Caco-2 (cell line): Measurements from ENCODE around the gene LDAH. TPM values are rescaled to one million over a fixed set of nuclear protein-coding genes. Genes with fewer than 3 reads are reported as not detected.

ENCODE experiments used
- BruUV-seq: library from RNA; stranded (reverse); fragments of 400-500 nt; replicated peaks from 2 replicates; lab custom pipeline; 2021; lab: Mats Ljungman, UMichigan
- CTCF ChIA-PET: fragments of 300-600 bp; sonication (Branson Sonifier 250); formaldehyde crosslinking; loops from one replicate; lab custom pipeline; 2022; ENCODE audit warnings: antibody characterized with exemption; lab: Charles Lee
- POLR2A ChIA-PET: fragments of 300-600 bp; sonication (Branson Sonifier 250); formaldehyde crosslinking; loops from one replicate; lab custom pipeline; 2022; ENCODE audit warnings: antibody characterized with exemption; lab: Charles Lee
- DNase-seq, 2 experiments: peaks; one replicate each; pipeline versions ENCODE4 v3.0.0 to v3.0.0-alpha.2; 2020 to 2022
- H3K27me3 ChIP-seq: replicated peaks from 2 replicates; pipeline ENCODE4 v1.6.0; 2011; ENCODE audit warnings: low read length; ENCODE audit not compliant: control insufficient read depth, insufficient read depth
- H3K36me3 ChIP-seq: 2 replicates; pipeline ENCODE4 v1.5.1; 2011; ENCODE audit warnings: low read length; ENCODE audit not compliant: control insufficient read depth, insufficient read depth
- H3K4me1 ChIP-seq: fragments of 250-450 bp; sonication (Bioruptor Pico); 2 replicates; pipeline ENCODE4 v1.5.1; 2020; ENCODE audit warnings: mild to moderate bottlenecking
- H3K4me3 ChIP-seq: 2 replicates; pipeline ENCODE4 v1.5.1; 2011; ENCODE audit warnings: low read depth, mild to moderate bottlenecking, control low read depth, low read length
- H3K9me3 ChIP-seq: fragments of 250-450 bp; sonication (Bioruptor Pico); 2 replicates; pipeline ENCODE4 v1.5.1; 2020; ENCODE audit warnings: mild to moderate bottlenecking, moderate library complexity
- H3K27ac Mint-ChIP-seq: one replicate; pipeline ENCODE4 v1.8.0; 2022; ENCODE audit warnings: mixed read lengths; ENCODE audit not compliant: unreplicated experiment
- H3K27me3 Mint-ChIP-seq: one replicate; pipeline ENCODE4 v1.8.0; 2022; ENCODE audit warnings: mixed read lengths; ENCODE audit not compliant: insufficient read depth, unreplicated experiment
- H3K36me3 Mint-ChIP-seq: one replicate; pipeline ENCODE4 v1.8.0; 2022; ENCODE audit warnings: mild to moderate bottlenecking, mixed read lengths; ENCODE audit not compliant: insufficient read depth, unreplicated experiment
- H3K4me1 Mint-ChIP-seq: one replicate; pipeline ENCODE4 v1.8.0; 2022; ENCODE audit warnings: low read depth, mixed read lengths; ENCODE audit not compliant: unreplicated experiment
- H3K4me3 Mint-ChIP-seq: one replicate; pipeline ENCODE4 v1.8.0; 2022; ENCODE audit warnings: mild to moderate bottlenecking, moderate library complexity, mixed read lengths; ENCODE audit not compliant: unreplicated experiment
- H3K9me3 Mint-ChIP-seq: one replicate; pipeline ENCODE4 v1.8.0; 2022; ENCODE audit warnings: mixed read lengths; ENCODE audit not compliant: unreplicated experiment
- CTCF ChIP-seq, 2 experiments: fragments of 200-600 bp in 1 of 2; IDR thresholded peaks; 1 replicate in 1 of 2; 2 replicates in 1 of 2; pipeline versions ENCODE4 v1.5.1 to v1.8.0; 2011 to 2022; ENCODE audit warnings: antibody characterized with exemption in 1 of 2, control low read depth in 1 of 2, inconsistent platforms in 1 of 2, low read depth in 1 of 2, low read length in 1 of 2, mild to moderate bottlenecking in 1 of 2, moderate library complexity in 1 of 2; ENCODE audit not compliant: insufficient read depth in 1 of 2, severe bottlenecking in 1 of 2, unreplicated experiment in 1 of 2
- intact Hi-C: fragments of 100-400 bp; cut with micrococcal nuclease; formaldehyde crosslinking; loops from one replicate; pipeline ENCODE4 v1.10.0; 2022; ENCODE audit not compliant: unreplicated experiment
- total RNA-seq: library from RNA; stranded (reverse); gene quantifications from 2 replicates; pipeline ENCODE4 v1.2.3, GENCODE V29; 2022

The LDAH gene
- total RNA-seq, 1 experiment from 2014 or later, result 40.5 TPM

DNA sequence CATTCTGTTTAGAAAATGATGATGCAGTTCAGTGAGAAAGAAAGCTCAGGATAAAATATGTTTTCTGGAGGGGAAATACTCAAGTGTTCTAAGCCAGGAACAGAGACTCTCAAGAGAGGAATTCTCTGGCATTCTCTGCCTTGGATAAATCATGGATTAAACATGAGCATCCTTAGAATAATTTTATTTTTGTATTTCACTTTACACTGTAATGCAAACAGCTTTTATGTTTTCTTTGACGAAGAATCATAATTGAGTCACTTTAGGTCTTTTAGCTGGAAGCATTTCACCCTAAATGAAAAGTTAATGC, 144.9 kb downstream of the LDAH start:
- no peaks in the 10 kb centered on the region for H3K27me3 ChIP-seq
- DNase-seq, result no peak
- no peak overlapping the region for H3K4me3 ChIP-seq
- intact Hi-C loops, result loop anchor here (5.0 kb wide), 2 partner anchors 144 to 364 kb away; partner anchors contain the start of genes APOB and LDAH
- POLR2A ChIA-PET, result no interaction called here
- H3K4me3 Mint-ChIP-seq, result no peak overlapping the region
- BruUV-seq, result no TSS peak
- no peaks in the 10 kb centered on the region for H3K9me3 ChIP-seq
- H3K4me1 ChIP-seq, result peaks cover 15% of the 10 kb centered on the region
- H3K27ac Mint-ChIP-seq, result no peak overlapping the region
- CTCF ChIA-PET, result interaction anchor here (0.6 to 7.1 kb wide), 9 partner anchors 11 to 487 kb away, joined by 3 to 281 read pairs (median 10); partner anchors contain the start of gene GDF7
- TF ChIP-seq CTCF (IDR thresholded peaks at IDR 0.05; ENCODE audit: insufficient read depth in 1 of 2, low read depth in 1 of 2, low read length in 1 of 2, severe bottlenecking in 1 of 2, unreplicated experiment in 1 of 2), result no peak
- H3K36me3 Mint-ChIP-seq, result peaks cover 38% of the 10 kb centered on the region
- H3K9me3 Mint-ChIP-seq, result no peaks in the 10 kb centered on the region
- no peaks in the 10 kb centered on the region for H3K27me3 Mint-ChIP-seq
- peaks cover 25% of the 10 kb centered on the region for H3K4me1 Mint-ChIP-seq
- H3K36me3 ChIP-seq, result 0 out of 2 replicates have a peak, but pooled peaks cover 2% of the 10 kb centered on the region

GRCh38 chr2:20677301-20678085, 145.4 kb downstream of the LDAH start:
- H3K27me3 Mint-ChIP-seq, result no peaks in the 10 kb centered on the region
- H3K4me3 ChIP-seq, result no peak overlapping the region
- H3K4me1 ChIP-seq, result peaks cover 15% of the 10 kb centered on the region
- peaks cover 25% of the 10 kb centered on the region for H3K4me1 Mint-ChIP-seq
- H3K27me3 ChIP-seq, result no peaks in the 10 kb centered on the region
- intact Hi-C loops, result loop anchor here (1.0 to 5.0 kb wide), 3 partner anchors 145 to 365 kb away; partner anchors contain the start of genes APOB and LDAH
- H3K36me3 Mint-ChIP-seq, result peaks cover 41% of the 10 kb centered on the region
- H3K9me3 ChIP-seq, result no peaks in the 10 kb centered on the region
- H3K27ac Mint-ChIP-seq, result no peak overlapping the region
- H3K4me3 Mint-ChIP-seq, result no peak overlapping the region
- H3K36me3 ChIP-seq, result 0 out of 2 replicates have a peak, but pooled peaks cover 2% of the 10 kb centered on the region
- POLR2A ChIA-PET, result interaction anchor here (1.1 kb wide), 1 partner anchor 17 kb away, joined by 4 read pairs; no protein-coding TSS in a partner anchor
- H3K9me3 Mint-ChIP-seq, result no peaks in the 10 kb centered on the region
- TF ChIP-seq CTCF (IDR thresholded peaks at IDR 0.05; ENCODE audit: insufficient read depth in 1 of 2, low read depth in 1 of 2, low read length in 1 of 2, severe bottlenecking in 1 of 2, unreplicated experiment in 1 of 2), result peak in 1 of 2 experiments; percentile 29
- BruUV-seq, result no TSS peak
- peak in 1 of 2 experiments; percentile 26 for DNase-seq
- CTCF ChIA-PET, result interaction anchor here (0.9 to 7.1 kb wide), 11 partner anchors 7 to 488 kb away, joined by 3 to 281 read pairs (median 10); partner anchors contain the start of gene GDF7
